Measurements from ENCODE around the gene SH3BP5L.

- TF ChIP-seq CTCF (IDR thresholded peaks at IDR 0.05) (no peak), POLR2A (IDR thresholded peaks at IDR 0.05) (no peak)
These were observed 29.9 kb upstream of the SH3BP5L start for GRCh38 chr1:248855580-248855979.
